SK-N-SH (cell line): ENCODE data around the gene RAI14. TPM values are rescaled to one million over a fixed set of nuclear protein-coding genes. Genes with fewer than 3 reads are reported as not detected.

Source experiments
- CTCF ChIA-PET: fragments of 300-600, 350-600 bp; formaldehyde crosslinking; extraction: SDS; loops from one replicate; lab custom pipeline; 2021; lab: Yijun Ruan, JAX
- POLR2A ChIA-PET: fragments of 350-600 bp; sonication (Branson Sonifier 250); formaldehyde crosslinking; extraction: SDS; loops from one replicate; lab custom pipeline; 2020; ENCODE audit warnings: antibody characterized with exemption, inconsistent platforms; lab: Yijun Ruan, JAX
- DNase-seq: peaks from one replicate; pipeline ENCODE4 v3.0.0; 2012
- H2AFZ ChIP-seq: fragments of 200-600 bp; sonication (generic); 2 replicates; pipeline ENCODE4 v1.8.1; 2016; ENCODE audit warnings: antibody characterized with exemption, mild to moderate bottlenecking, low read depth
- H3F3A ChIP-seq: fragments of 200-600 bp; sonication (generic); replicated peaks from 2 replicates; pipeline ENCODE3; 2016; ENCODE audit warnings: antibody characterized with exemption, mild to moderate bottlenecking; ENCODE audit not compliant: insufficient read depth
- H3K27ac ChIP-seq, 2 experiments: fragments of 200-500 bp in 1 of 2; fragments of 200-600 bp in 1 of 2; sonication (Bioruptor generic) in 1 of 2; sonication (generic), shearing (Covaris generic) in 1 of 2; 2 replicates each; pipeline versions ENCODE4 v1.5.1 to v1.6.1; 2014 to 2016; ENCODE audit warnings: low read depth in 2 of 2, inconsistent platforms in 1 of 2, low read length in 1 of 2, mild to moderate bottlenecking in 1 of 2, mixed read lengths in 1 of 2
- H3K27me3 ChIP-seq: fragments of 200-600 bp; sonication (generic), shearing (Covaris generic); 2 replicates; pipeline ENCODE4 v1.6.1; 2016; ENCODE audit warnings: mixed run types; ENCODE audit not compliant: insufficient read depth
- H3K36me3 ChIP-seq, 2 experiments: fragments of 200-500 bp in 1 of 2; fragments of 200-600 bp in 1 of 2; sonication (Bioruptor generic) in 1 of 2; sonication (generic) in 1 of 2; replicated peaks in 1 of 2; 2 replicates each; pipeline versions ENCODE3 to v1.5.1; 2014 to 2016; ENCODE audit warnings: low read length in 1 of 2, mild to moderate bottlenecking in 1 of 2; ENCODE audit not compliant: insufficient read depth in 2 of 2, control insufficient read depth in 1 of 2
- H3K4me1 ChIP-seq, 2 experiments: fragments of 200-500 bp in 1 of 2; fragments of 200-600 bp in 1 of 2; sonication (Bioruptor generic) in 1 of 2; sonication (generic), shearing (Covaris generic) in 1 of 2; 2 replicates each; pipeline versions ENCODE4 v1.5.1 to v1.6.1; 2014 to 2016; ENCODE audit warnings: low read depth in 1 of 2, low read length in 1 of 2, mixed run types in 1 of 2; ENCODE audit not compliant: insufficient read depth in 2 of 2, control insufficient read depth in 1 of 2
- H3K4me2 ChIP-seq: fragments of 200-600 bp; sonication (generic), shearing (Covaris generic); 2 replicates; pipeline ENCODE4 v1.6.1; 2017; ENCODE audit warnings: mixed run types
- H3K4me3 ChIP-seq, 2 experiments: fragments of 200-500 bp in 1 of 2; fragments of 200-600 bp in 1 of 2; sonication (Bioruptor generic) in 1 of 2; sonication (generic), shearing (Covaris generic) in 1 of 2; 2 replicates each; pipeline versions ENCODE4 v1.5.1 to v1.8.1; 2014 to 2016; ENCODE audit warnings: low read depth in 2 of 2, inconsistent platforms in 1 of 2, low read length in 1 of 2, mild to moderate bottlenecking in 1 of 2, mixed read lengths in 1 of 2, moderate library complexity in 1 of 2
- H3K79me2 ChIP-seq: fragments of 200-600 bp; sonication (generic); 2 replicates; pipeline ENCODE4 v1.8.1; 2017; ENCODE audit warnings: mild to moderate bottlenecking; ENCODE audit not compliant: insufficient read depth
- H3K9ac ChIP-seq: fragments of 200-600 bp; sonication (generic); 2 replicates; pipeline ENCODE4 v1.6.1; 2017; ENCODE audit warnings: mixed run types
- H3K9me2 ChIP-seq: fragments of 200-600 bp; sonication (generic); 2 replicates; pipeline ENCODE4 v1.6.1; 2017; ENCODE audit warnings: mixed run types
- H3K9me3 ChIP-seq: fragments of 200-600 bp; sonication (generic); 2 replicates; pipeline ENCODE4 v1.6.1; 2017; ENCODE audit warnings: mixed run types, mild to moderate bottlenecking, moderate library complexity
- H4K20me1 ChIP-seq: fragments of 200-600 bp; sonication (generic); 2 replicates; pipeline ENCODE4 v1.6.1; 2017; ENCODE audit warnings: mild to moderate bottlenecking, mixed run types; ENCODE audit not compliant: insufficient read depth
- CTCF ChIP-seq: fragments of 200-600 bp; sonication (generic); IDR thresholded peaks from 2 replicates; pipeline ENCODE4 v1.6.1; 2017; ENCODE audit warnings: antibody characterized with exemption, mild to moderate bottlenecking, moderate library complexity
- ELF1 ChIP-seq: IDR thresholded peaks from 2 replicates; pipeline ENCODE4 v1.4.0; 2012
- EZH2phosphoT487 ChIP-seq: fragments of 200-600 bp; sonication (generic); IDR thresholded peaks from 2 replicates; pipeline ENCODE4 v1.6.1; 2017; ENCODE audit warnings: low read depth, mixed run types, mild to moderate bottlenecking, antibody characterized with exemption, moderate library complexity, borderline replicate concordance
- FOXJ3 ChIP-seq: sonication (generic); formaldehyde crosslinking; IDR thresholded peaks from 2 replicates; pipeline ENCODE4 v1.5.1; 2020; ENCODE audit warnings: mild to moderate bottlenecking, missing genetic modification reagents
- IRF3 ChIP-seq: fragments of 150-350 bp; IDR thresholded peaks from 2 replicates; pipeline ENCODE4 v1.6.1; 2016; ENCODE audit warnings: mild to moderate bottlenecking, low read depth, low read length
- JUND ChIP-seq: IDR thresholded peaks from 2 replicates; pipeline ENCODE4 v1.4.0; 2012
- MAX ChIP-seq: IDR thresholded peaks from 2 replicates; pipeline ENCODE4 v1.4.0; 2012; ENCODE audit warnings: low read depth
- MXI1 ChIP-seq: IDR thresholded peaks from 2 replicates; pipeline ENCODE4 v1.6.1; 2012; ENCODE audit warnings: mild to moderate bottlenecking, low read depth, low read length, improper control_type of control experiment
- NRF1 ChIP-seq: IDR thresholded peaks from 2 replicates; pipeline ENCODE4 v1.6.1; 2012; ENCODE audit warnings: low read depth, mild to moderate bottlenecking, low read length
- PBX3 ChIP-seq: IDR thresholded peaks from 2 replicates; pipeline ENCODE4; 2012
- POLR2AphosphoS5 ChIP-seq: IDR thresholded peaks from 2 replicates; pipeline ENCODE4 v1.6.1; 2012; ENCODE audit warnings: low read depth, low read length
- RAD21 ChIP-seq: IDR thresholded peaks from 2 replicates; pipeline ENCODE4 v1.6.1; 2012; ENCODE audit warnings: mild to moderate bottlenecking, low read length
- RCOR1 ChIP-seq: fragments of 150-350 bp; IDR thresholded peaks from 2 replicates; pipeline ENCODE4 v1.6.1; 2017; ENCODE audit warnings: antibody characterized with exemption, low read length
- RXRA ChIP-seq: IDR thresholded peaks from 2 replicates; pipeline ENCODE4 v1.4.0; 2012; ENCODE audit warnings: low read depth, mild to moderate bottlenecking, borderline replicate concordance
- TAF1 ChIP-seq: IDR thresholded peaks from 2 replicates; pipeline ENCODE4 v1.6.1; 2012; ENCODE audit warnings: low read depth, mild to moderate bottlenecking, low read length, moderate library complexity, borderline replicate concordance
- USF1 ChIP-seq: IDR thresholded peaks from 2 replicates; pipeline ENCODE4 v1.4.0; 2012; ENCODE audit warnings: low read depth, borderline replicate concordance
- YY1 ChIP-seq: IDR thresholded peaks from 2 replicates; pipeline ENCODE4 v1.4.0; 2012; ENCODE audit warnings: low read depth, mild to moderate bottlenecking
- ZBTB33 ChIP-seq: IDR thresholded peaks from 2 replicates; pipeline ENCODE4 v1.4.0; 2012; ENCODE audit warnings: low read depth, borderline replicate concordance
- WGBS: methylation state at CpG from one replicate; pipeline ENCODE4 v1.1.6; 2017; ENCODE audit warnings: low lambda C conversion rate; 5-methylcytosine and 5-hydroxymethylcytosine counted together
- polyA plus RNA-seq, 3 experiments: library from polyadenylated mRNA; depleted of rRNA; stranded (reverse); fragments of >200 nt; gene quantifications; 2 replicates each; pipeline ENCODE4 v1.2.3, GENCODE V29; 2012

Gene RAI14
- polyA plus RNA-seq, 1 of the 3 experiments (the other 2 are of a cell fraction) = 53.2 TPM

GRCh38 chr5:34697308-34698108, 41.4 kb downstream of the RAI14 start:
- WGBS = 80% methylated on average over 3 of the region's 3 CpGs
- Histone ChIP-seq H3K27me3 (no peaks in the 10 kb centered on the region), H4K20me1 (no peaks in the 10 kb centered on the region), H3K4me1 (peaks cover 0 to 30% of the 10 kb centered on the region in 2 experiments; a peak in 2 of 4 replicates), H3K9ac (no peak overlapping the region), H2AFZ (no peak overlapping the region), H3K27ac (no peak overlapping the region), H3K4me2 (no peak overlapping the region), H3F3A (peaks cover 14% of the 10 kb centered on the region), H3K36me3 (peaks cover 0 to 30% of the 10 kb centered on the region in 2 experiments), H3K79me2 (peaks cover 98% of the 10 kb centered on the region), H3K9me2 (no peaks in the 10 kb centered on the region), H3K9me3 (no peaks in the 10 kb centered on the region), H3K4me3 (no peak overlapping the region)
- DNase-seq = no peak
- CTCF ChIA-PET = no interaction called here
- TF ChIP-seq PBX3 (no peak), MAX (no peak), ZBTB33 (no peak), RCOR1 (no peak), USF1 (no peak), TAF1 (no peak), MXI1 (no peak), POLR2AphosphoS5 (no peak), JUND (no peak), RXRA (no peak), NRF1 (no peak), EZH2phosphoT487 (no peak), RAD21 (no peak), IRF3 (no peak), ELF1 (no peak), CTCF (no peak), FOXJ3 (no peak), YY1 (no peak)
- POLR2A ChIA-PET = no interaction called here
